Hippocampal formation (tissue), 2 donors: ENCODE results near the gene DYDC1.
"Not testable (repeated sequence)": the region's sequence is repeated elsewhere in the genome, so short reads cannot be mapped to it uniquely, and the experiment has no call there.

Experiments used
- DNase-seq, 2 donors: peaks; one replicate each; lab custom pipeline; 2025; lab: John Stamatoyannopoulos, UW

Gene DYDC1

DNA sequence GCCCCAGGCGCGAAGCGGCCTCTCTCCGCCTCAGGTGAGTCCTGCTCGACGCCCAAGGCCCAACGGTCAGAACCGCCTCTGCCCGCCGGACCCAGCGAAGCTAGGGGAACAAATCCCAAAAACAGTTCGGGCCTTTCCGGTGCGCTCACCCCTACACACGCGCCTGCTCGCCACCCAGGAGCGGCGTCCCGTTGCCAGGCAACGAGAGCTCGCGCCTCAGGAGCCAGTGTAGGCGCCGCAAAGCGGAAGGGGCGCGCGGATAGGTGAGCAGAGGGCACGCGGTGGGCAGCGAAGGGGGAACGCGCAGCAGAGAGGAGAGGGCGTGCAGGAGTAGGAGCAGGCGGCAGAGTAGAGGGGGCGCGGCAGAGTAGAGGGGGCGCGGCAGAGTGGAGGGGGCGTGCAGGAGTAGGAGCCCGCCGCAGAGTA, at the start of gene DYDC1, which contains the start of gene DYDC2:
DYDC1 (minus strand) TSS at position 193 of the 426 bp plus-strand sequence. CDS start 4,154 bp downstream, outside the sequence.
DYDC2 (plus strand) TSS at position 219 of the 426 bp plus-strand sequence. CDS start 5,663 bp downstream, outside the sequence.
- no peak for DNase-seq

DNA sequence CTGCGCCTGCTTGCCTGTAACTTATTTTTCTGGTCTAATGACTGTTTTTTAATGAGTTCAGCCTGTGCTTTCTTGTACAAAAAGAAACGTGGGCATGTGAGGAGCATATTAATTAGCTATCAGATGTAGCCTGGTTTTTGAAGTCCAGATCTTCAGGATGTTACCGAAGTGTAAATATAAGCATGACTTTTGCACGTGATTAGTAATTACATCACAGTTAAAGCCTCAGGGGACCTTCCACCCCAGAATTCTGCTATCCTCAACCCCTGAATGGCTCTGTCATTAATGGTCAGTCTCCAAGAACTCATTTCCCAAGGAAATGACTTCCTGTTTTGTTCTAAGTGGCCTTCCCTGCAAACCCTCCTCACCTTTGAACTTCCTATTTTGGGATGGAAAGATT, 49.6 kb upstream of the DYDC1 start:
- peak in 1 of 2 donors; percentile 20 for DNase-seq

DNA sequence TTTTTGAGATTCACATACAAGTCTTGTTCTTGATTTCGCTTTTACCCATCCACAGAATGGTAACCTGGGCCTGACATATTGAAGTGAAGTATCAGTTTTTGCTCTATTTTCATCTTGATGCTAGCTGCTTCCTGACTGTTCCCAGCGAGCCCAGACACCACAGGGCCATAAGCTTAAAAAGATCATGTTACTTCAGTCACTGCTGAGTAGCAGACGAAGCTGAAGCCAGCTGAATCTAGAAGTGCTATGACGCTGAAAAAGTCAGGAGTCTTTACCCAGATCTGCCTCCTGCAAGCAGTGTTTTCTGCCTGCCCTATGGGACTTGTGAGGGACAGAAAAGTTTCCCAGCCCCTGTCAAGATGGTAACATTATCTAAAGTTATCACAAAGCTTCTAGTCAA, 49.1 kb upstream of the DYDC1 start:
- no peak for DNase-seq

GRCh38 chr10:80405035-80405434, 48.5 kb upstream of the DYDC1 start:
- no peak for DNase-seq

- DNase-seq: no peak
These were observed 43.7 kb upstream of the DYDC1 start for GRCh38 chr10:80400136-80400804.

DNA sequence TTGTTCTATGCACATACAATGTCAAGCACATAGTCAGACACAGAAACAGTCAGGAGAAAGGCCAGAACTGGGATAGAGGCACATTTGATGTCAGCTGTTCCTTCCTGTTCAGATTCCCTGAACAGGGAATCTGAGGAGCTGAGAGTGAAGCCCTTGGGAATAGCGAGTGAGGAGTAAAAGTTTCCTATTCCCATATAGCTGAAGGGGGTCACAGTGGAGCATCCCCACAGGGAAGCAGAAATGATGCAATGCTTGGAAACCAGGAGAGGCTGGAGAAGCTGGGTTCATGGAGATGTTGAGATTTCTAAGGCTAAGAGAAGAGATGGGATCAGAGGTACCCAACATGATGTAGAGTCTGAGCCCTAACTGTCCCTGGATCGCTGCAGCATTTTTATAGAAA, 40.5 kb upstream of the DYDC1 start:
- no peak for DNase-seq

- DNase-seq: no peak
These were observed 37.9 kb upstream of the DYDC1 start for GRCh38 chr10:80394358-80394916.

GRCh38 chr10:80392250-80392649, 35.7 kb upstream of the DYDC1 start:
- DNase-seq: no peak

GRCh38 chr10:80390740-80391139, 34.2 kb upstream of the DYDC1 start:
- DNase-seq: no peak

DNA sequence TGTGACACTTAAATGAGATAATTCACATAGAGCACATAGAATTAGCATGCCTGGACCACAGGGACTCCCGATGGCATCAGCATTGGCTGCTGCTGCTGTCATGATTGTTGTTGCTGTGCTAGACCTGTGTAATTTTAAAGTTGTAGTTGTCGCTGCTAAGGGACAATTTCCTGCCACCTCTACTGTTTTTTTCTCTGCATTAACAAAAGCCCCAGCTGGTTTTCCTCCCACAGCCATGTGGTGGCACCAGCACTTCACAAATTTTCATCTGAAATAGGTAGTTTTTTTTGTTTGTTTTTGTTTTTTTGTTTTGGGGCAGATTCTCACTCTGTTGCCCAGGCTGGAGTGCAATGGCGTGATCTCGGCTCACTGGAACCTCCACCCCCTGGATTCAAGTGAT, 26.4 kb upstream of the DYDC1 start:
- peak; percentile 13 to 34 for DNase-seq

GRCh38 chr10:80380185-80380584, 23.6 kb upstream of the DYDC1 start:
- no peak for DNase-seq

GRCh38 chr10:80379701-80380100, 23.1 kb upstream of the DYDC1 start:
- DNase-seq: no peak

- DNase-seq: no peak
These were observed 16.9 kb upstream of the DYDC1 start for GRCh38 chr10:80373502-80373901.

- peak in 1 of 2 donors; percentile 23 for DNase-seq
These were observed 16.1 kb upstream of the DYDC1 start for GRCh38 chr10:80372675-80373074.

GRCh38 chr10:80371467-80371866, 14.9 kb upstream of the DYDC1 start:
- no peak for DNase-seq

DNA sequence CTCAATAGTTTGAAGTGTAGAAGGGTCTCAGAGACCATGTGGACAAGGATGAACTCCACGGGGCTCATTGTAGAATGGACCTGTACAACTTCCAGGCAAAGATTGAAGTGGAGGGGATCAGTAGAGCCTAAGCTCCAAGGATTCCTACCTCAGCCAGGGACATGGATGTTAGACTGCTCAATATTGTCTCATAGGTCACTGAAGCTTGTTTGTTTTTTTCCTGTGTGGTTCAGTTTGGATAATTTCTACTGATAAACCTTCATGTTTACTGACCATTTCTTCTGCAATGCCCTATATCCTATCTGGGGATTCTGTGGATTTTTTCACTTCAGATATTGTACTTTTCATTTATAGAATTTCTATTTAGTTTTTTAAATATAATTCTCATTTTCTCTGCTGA, 9.0 kb upstream of the DYDC1 start:
- no peak for DNase-seq

GRCh38 chr10:80359644-80360043, 3.1 kb upstream of the DYDC1 start:
- no peak for DNase-seq

DNA sequence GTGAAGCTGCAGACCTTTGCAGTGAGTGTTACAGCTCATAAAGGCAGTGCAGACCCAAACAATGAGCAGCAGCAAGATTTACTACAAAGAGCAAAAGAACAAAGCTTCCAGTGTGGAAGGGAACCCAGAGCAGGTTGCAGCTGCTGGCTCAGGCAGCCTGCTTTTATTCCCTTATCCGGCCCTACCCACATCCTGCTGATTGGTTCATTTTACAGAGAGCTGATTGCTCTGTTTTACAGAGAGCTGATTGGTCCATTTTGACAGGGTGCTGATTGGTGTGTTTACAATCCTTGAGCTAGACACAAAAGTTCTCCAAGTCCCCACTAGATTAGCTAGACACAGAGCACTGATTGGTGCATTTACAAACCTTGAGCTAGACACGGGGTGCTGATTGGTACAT, 2.4 kb upstream of the DYDC1 start:
- not testable (repeated sequence) for DNase-seq

GRCh38 chr10:80357851-80358125, 1.2 kb upstream of the DYDC1 start:
- no peak for DNase-seq

DNA sequence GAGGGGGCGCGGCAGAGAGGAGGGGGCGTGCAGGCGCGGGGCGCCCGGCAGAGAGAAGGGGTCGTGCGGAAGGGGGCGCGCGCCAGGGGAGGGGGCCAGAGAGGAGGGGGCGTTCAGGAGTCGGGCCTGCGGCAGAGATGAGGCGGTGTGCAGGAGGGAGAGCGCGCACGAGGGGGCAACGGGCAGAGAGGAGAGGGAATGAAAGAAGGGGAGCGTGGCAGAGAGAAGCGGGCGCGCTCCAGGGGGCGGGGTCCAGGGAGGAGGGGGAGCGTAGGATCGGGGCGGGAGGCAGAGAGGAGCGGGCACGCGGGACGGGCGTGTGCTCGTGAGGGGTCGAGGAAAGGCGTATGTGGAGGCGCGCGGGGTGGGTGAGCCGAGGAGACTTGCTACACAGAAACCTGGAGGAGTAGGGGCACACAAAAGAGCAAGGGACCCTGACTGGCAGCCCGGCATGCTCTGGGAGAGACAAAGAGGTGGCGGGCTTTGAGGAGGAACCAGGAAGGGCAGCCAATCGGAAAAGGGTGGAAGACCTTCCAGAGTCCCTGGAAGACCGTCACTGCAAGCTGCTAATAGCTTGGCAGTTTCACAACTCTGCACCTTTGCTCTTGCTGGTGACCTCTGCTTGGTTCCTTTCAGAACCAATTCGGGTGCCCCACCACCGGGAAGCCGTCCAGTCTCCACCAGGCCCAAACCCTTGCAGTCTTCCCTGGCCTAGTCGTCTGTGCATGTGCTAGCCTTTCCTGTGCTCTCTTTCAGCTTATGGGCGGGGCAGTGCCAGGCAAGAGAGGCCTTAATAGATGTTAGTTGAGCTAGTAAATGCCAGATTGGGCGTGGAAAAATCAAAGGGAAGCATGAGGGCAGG, 665 bp upstream of the DYDC1 start:
- no peak for DNase-seq

- no peak for DNase-seq
These were observed 5.3 kb downstream of the DYDC1 start for GRCh38 chr10:80351220-80351619.

- no peak for DNase-seq
These were observed 6.3 kb downstream of the DYDC1 start for GRCh38 chr10:80350251-80350650.

GRCh38 chr10:80344912-80345311, 11.6 kb downstream of the DYDC1 start:
- DNase-seq: no peak
